Neural crest cell (in vitro differentiated cells): Measurements from ENCODE around the gene CDHR2. TPM values are rescaled to one million over a fixed set of nuclear protein-coding genes. Genes with fewer than 3 reads are reported as not detected.

Source experiments
- DNase-seq: peaks from one replicate; pipeline ENCODE4 v3.0.0; 2021; ENCODE audit warnings: low read depth, mixed read lengths, low spot score
- H3K27ac Mint-ChIP-seq: one replicate; pipeline ENCODE4 v1.8.0; 2021; ENCODE audit warnings: mild to moderate bottlenecking, mixed read lengths; ENCODE audit not compliant: unreplicated experiment
- H3K27me3 Mint-ChIP-seq: 2 replicates; pipeline ENCODE4 v1.8.0; 2021; ENCODE audit warnings: low read depth, mild to moderate bottlenecking, mixed read lengths
- H3K36me3 Mint-ChIP-seq: 2 replicates; pipeline ENCODE4 v1.8.0; 2021; ENCODE audit warnings: low read depth, mild to moderate bottlenecking, mixed read lengths
- H3K4me1 Mint-ChIP-seq: 2 replicates; pipeline ENCODE4 v1.8.0; 2021; ENCODE audit warnings: mixed read lengths
- H3K4me3 Mint-ChIP-seq: one replicate; pipeline ENCODE4 v1.8.0; 2021; ENCODE audit warnings: mild to moderate bottlenecking, mixed read lengths
- H3K9me3 Mint-ChIP-seq: 2 replicates; pipeline ENCODE4 v1.8.0; 2021; ENCODE audit warnings: mixed read lengths
- CTCF ChIP-seq: fragments of 200-600 bp; sonication (generic); conservative IDR thresholded peaks from 2 replicates; pipeline ENCODE4 v1.5.0; 2021; ENCODE audit warnings: antibody characterized with exemption, mild to moderate bottlenecking
- total RNA-seq: library from RNA; stranded (reverse); gene quantifications from 2 replicates; pipeline ENCODE4 v1.2.1, GENCODE V29; 2021

The CDHR2 gene
- total RNA-seq, 1 donor from 2014 or later = not detected

DNA sequence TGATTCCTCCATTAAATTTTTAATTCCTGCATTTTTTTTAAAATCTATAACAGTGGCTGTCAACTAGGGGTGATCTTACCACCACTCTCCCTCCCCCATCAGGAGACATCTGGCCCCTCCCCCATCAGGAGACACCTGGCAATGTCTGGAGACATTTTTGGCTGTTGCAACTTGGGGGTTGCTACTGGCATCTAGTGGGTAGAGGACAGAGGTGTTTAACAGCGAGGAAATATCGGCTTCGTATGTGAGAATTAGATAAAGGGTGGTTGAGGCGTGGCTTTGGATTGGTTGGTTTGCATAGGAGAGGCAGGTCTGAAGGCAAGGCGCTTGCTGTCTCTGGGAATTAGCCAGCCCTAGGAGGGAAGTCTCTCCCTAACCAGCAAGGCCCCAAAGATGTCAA lies 10.5 kb downstream of the CDHR2 start:
- Mint-ChIP-seq H3K9me3 (no peaks in the 10 kb centered on the region), H3K4me1 (peaks cover 5% of the 10 kb centered on the region), H3K27me3 (peaks cover 3% of the 10 kb centered on the region), H3K36me3 (no peaks in the 10 kb centered on the region), H3K27ac (no peak overlapping the region), H3K4me3 (no peak overlapping the region)
- no peak for DNase-seq
- no peak for TF ChIP-seq CTCF

DNA sequence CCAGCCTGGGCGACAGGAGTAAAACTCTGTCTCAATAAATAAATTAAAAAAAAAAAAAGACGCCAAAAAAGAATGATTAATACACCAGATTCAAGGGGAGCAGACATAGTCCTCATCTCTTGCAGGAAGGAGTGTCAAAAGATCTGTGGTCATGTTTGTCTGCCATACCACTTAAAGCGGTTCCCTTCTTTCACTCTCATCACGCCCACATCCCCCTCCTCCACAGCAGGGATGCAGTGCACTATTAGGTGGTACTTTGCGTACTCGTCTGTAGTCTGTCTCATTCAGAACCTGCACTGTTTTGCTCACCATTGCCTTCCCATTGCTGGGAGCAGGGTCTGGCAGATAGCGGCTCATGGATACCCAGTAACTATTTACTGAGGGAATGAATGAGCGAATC lies 11.2 kb downstream of the CDHR2 start:
- no peaks in the 10 kb centered on the region for H3K4me1 Mint-ChIP-seq
- no peaks in the 10 kb centered on the region for H3K9me3 Mint-ChIP-seq
- no peak overlapping the region for H3K27ac Mint-ChIP-seq
- no peak for TF ChIP-seq CTCF
- no peak overlapping the region for H3K4me3 Mint-ChIP-seq
- H3K27me3 Mint-ChIP-seq = peaks cover 3% of the 10 kb centered on the region
- H3K36me3 Mint-ChIP-seq = no peaks in the 10 kb centered on the region
- DNase-seq = no peak

- Mint-ChIP-seq H3K4me3 (no peak overlapping the region), H3K27ac (no peak overlapping the region), H3K27me3 (peaks cover 6% of the 10 kb centered on the region), H3K36me3 (no peaks in the 10 kb centered on the region), H3K4me1 (no peaks in the 10 kb centered on the region), H3K9me3 (no peaks in the 10 kb centered on the region)
- DNase-seq = no peak
- no peak for TF ChIP-seq CTCF
Measured at GRCh38 chr5:176561259-176561658, 12.1 kb downstream of the CDHR2 start.

GRCh38 chr5:176562189-176562588 lies 13.0 kb downstream of the CDHR2 start:
- no peak for TF ChIP-seq CTCF
- Mint-ChIP-seq H3K9me3 (no peaks in the 10 kb centered on the region), H3K4me1 (no peaks in the 10 kb centered on the region), H3K4me3 (no peak overlapping the region), H3K36me3 (no peaks in the 10 kb centered on the region), H3K27ac (no peak overlapping the region), H3K27me3 (peaks cover 6% of the 10 kb centered on the region)
- DNase-seq = no peak

- TF ChIP-seq CTCF = no peak
- no peak overlapping the region for H3K27ac Mint-ChIP-seq
- no peaks in the 10 kb centered on the region for H3K4me1 Mint-ChIP-seq
- no peak overlapping the region for H3K4me3 Mint-ChIP-seq
- no peaks in the 10 kb centered on the region for H3K9me3 Mint-ChIP-seq
- H3K27me3 Mint-ChIP-seq = peaks cover 6% of the 10 kb centered on the region
- DNase-seq = no peak
- no peaks in the 10 kb centered on the region for H3K36me3 Mint-ChIP-seq
Measured at GRCh38 chr5:176564002-176564401, 14.9 kb downstream of the CDHR2 start.

DNA sequence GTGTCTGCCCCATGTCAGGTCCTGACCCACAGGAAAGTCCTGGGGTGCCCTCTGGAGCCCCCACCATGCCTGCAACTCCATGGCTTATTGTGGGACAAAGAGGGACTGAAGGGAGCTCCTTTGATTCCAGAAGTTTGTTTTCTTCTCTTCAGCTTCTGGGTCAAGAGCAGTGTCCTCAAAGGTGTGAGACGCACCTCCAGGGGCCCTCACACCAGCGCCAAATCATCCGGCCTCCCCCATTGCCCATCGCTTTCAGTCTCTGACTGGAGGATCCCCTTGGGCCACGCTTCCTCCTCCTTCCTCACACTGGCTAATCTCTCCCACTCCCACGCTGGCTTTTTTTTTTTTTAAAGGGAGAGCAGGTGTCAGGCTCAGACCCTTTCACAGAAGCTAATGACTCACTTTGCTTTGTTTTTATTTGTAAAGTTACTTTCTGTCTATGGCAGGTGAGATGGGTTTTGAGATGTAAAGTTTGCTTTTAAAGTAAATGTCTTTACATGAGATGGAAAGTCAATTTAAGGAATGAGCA lies 16.7 kb downstream of the CDHR2 start:
- Mint-ChIP-seq H3K9me3 (no peaks in the 10 kb centered on the region), H3K27me3 (peaks cover 5% of the 10 kb centered on the region), H3K27ac (no peak overlapping the region), H3K36me3 (no peaks in the 10 kb centered on the region), H3K4me1 (no peaks in the 10 kb centered on the region), H3K4me3 (no peak overlapping the region)
- no peak for DNase-seq
- no peak for TF ChIP-seq CTCF
